K562 treated with DMSO at 1 percent for 48 hours (cell line): Measurements from ENCODE around the gene KPNA1. TPM values are rescaled to one million over a fixed set of nuclear protein-coding genes. Genes with fewer than 3 reads are reported as not detected.

Experiments used
- total RNA-seq: library from RNA; unstranded; fragments of 300-600 nt; gene quantifications from 2 replicates; pipeline ENCODE4 v1.2.3, GENCODE V29; 2022; ENCODE audit warnings: low replicate concordance; ENCODE audit errors: extremely low read depth

Gene KPNA1
- total RNA-seq, result not detected in 2 replicates

DNA sequence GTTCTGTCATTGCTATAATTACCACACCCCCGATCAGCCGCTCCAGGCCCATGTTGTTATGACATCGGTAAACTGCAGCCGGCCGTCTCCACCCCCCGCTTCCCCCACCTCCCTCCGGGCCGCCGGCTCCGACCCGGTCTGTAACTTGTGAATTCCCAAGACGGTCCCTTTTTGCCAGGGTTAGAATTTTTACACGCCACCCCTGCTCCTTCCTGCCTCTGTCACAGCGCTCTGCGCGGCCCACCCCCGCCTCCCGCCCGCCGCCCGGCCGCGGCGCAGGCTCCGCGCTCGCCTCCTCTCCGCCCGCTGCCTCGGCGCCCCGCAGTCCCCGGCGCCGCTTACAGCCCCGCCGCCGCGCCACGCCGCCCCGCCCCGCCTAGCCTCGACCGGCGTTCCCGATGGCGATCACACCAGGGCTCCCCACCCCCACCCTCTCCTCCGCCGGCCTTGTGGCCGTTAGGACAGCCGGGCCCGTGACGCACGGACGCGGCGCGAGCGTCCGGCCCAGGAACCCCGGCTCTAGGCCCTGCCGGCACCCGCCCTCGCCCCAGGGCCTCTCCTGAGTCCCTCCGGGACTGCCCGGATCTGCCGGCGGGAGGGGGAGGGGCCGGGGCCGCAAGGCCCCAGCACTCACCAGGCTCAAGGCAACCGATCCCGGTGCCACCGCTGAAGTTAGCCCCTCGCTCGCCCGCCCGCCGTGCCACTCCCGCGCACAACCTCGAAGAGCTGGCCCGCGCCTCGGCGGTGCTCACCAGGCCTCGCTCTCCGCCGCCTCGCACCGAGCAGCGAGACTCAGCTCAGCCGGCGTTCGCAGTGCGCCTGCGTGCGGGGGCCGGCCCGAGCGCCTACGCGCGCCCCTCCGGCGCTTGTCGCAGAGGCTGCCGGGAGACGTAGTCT is at the start of gene KPNA1:
TSS of gene KPNA1 (minus strand) at position 817 of the 897 bp plus-strand sequence. CDS start 18,374 bp downstream, outside the sequence.

DNA sequence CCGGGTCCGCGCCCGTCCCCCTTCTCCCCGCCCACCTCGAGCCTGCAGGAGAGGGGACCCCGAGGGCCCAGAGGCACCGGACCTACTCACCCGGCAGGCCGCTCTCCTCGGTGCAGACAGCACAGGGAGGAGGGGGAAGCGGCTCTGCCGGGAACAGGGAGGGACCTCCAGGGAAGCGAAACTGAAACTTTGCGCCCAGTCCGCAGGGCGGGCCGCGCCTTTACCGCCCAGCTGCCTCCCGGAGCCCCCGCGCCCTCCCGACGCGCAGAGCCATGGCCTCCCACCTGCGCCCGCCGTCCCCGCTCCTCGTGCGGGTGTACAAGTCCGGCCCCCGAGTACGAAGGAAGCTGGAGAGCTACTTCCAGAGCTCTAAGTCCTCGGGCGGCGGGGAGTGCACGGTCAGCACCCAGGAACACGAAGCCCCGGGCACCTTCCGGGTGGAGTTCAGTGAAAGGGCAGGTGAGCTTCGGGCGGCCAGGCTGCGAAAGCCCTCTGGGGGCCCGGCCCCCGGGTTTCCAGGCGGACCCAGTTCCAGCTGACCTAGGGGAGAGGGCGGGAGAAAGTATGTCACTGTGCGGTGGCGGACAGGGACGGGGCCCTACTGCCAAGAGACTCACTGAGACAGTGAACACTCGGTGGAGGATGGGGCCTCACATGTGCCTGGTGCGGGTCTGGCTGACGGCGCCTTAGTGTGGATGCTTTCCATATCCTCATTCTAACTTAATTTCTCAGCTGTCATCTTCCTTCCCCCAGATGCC is 49.6 kb upstream of the KPNA1 start, which contains the start of the genes DTX3L and PARP9:
TSS of gene DTX3L (plus strand) at position 184 of the 758 bp plus-strand sequence. CDS start at position 273, 89 bp downstream.
TSS of gene PARP9 (minus strand) at position 146 of the 758 bp plus-strand sequence. CDS start 4,680 bp downstream, outside the sequence.

DNA sequence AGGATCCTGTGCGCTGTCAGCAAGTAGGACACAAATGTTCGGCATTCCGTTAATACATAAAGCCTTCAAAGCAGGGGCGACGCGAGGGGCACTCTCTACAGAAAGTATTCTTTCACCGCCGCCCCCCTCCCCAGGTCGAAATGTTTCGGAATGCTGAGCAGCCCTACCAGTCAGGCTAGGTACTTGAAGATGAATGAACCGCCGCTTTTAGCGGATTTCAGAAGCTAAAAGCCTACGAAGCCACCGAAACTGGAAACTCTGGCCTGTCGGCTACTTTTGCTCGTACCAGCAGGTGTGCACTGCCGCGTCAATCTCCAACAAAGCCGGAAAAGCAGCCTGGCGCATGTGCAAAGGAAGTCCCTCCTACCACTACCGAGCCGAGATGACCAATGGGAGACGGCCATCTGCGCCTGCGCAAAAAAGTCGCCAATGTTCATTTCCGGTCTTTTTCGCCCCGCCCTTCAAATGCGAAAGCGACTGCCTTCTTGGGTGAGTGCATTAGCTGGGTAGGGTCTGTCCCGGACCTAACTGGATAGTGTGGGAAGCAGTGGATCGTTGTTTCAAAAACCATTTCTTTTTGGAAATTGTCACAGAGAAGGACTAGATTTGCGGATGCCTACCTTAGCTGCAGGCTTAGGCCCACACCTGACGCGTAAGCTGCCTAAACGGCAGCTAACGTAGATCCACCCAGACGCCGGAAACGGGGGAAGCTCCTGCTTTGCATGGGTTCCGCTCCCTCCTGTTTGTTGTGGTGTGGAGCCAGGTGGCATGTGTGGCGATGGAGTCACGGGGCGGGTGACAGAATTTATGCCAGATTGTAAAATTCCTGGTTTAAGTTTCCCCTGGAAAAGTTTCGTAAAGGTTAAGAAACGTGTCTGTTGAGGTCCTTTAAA is 98.7 kb downstream of the KPNA1 start, which contains the start of gene WDR5B:
TSS of gene WDR5B (minus strand) at position 301 of the 893 bp plus-strand sequence. CDS start 534 bp downstream, outside the sequence.

GRCh38 chr3:122383771-122384697 is 130.7 kb downstream of the KPNA1 start, which contains the start of gene FAM162A:
FAM162A (plus strand) TSS chr3:122384182; CDS start chr3:122384266, 84 bp downstream.

GRCh38 chr3:122382888-122383666 is 131.7 kb downstream of the KPNA1 start, which contains the start of gene MIX23:
MIX23 (minus strand) TSS chr3:122383231; CDS start chr3:122383224, 7 bp downstream.

Other genes with a start within 250 kb of the KPNA1 start
- not detected in 2 replicates for gene CSTA, start 189.7 kb downstream of the KPNA1 start, total RNA-seq
- gene MIX23, start 131.7 kb downstream of the KPNA1 start, total RNA-seq, result not detected in 2 replicates
- gene FAM162A, start 130.8 kb downstream of the KPNA1 start, total RNA-seq, result not detected in 2 replicates
- not detected in 2 replicates for gene WDR5B, start 98.9 kb downstream of the KPNA1 start, total RNA-seq
- not detected in 2 replicates for gene PARP9, start 49.4 kb upstream of the KPNA1 start, total RNA-seq
- not detected in 2 replicates for gene DTX3L, start 49.4 kb upstream of the KPNA1 start, total RNA-seq
- not detected in 2 replicates for gene PARP15, start 62.7 kb upstream of the KPNA1 start, total RNA-seq
- not detected in 2 replicates for gene PARP14, start 165.9 kb upstream of the KPNA1 start, total RNA-seq